ENCODE data around the gene GPR62.
"Not testable (repeated sequence)": the region's sequence is repeated elsewhere in the genome, so short reads cannot be mapped to it uniquely, and the experiment has no call there.

GPR62 gene

DNA sequence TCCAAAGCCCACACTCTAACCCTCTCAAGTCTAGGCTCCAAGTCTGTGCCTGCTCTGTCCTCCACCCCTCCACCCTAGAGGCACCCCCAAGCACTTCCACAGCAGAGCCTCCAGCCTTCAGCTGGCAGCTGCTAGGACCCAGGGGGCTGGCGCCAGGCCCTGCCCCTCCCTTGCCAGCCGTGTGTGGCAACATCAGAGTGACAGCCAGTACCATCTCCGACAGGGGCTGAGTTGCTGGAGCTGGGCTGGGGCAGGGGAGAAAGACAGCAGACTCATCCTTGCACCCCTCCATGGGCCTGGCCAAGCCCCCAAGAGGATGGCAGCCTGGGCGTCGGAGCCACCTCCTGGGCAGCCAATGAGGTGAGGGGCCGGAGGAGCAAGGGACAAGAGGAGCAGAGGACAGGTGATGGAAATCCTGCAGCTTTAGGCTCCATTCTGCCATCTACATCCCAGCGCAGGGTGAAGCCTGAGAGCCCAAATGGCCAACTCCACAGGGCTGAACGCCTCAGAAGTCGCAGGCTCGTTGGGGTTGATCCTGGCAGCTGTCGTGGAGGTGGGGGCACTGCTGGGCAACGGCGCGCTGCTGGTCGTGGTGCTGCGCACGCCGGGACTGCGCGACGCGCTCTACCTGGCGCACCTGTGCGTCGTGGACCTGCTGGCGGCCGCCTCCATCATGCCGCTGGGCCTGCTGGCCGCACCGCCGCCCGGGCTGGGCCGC lies at the start of gene GPR62:
Gene GPR62, plus strand, starts transcription at position 207 of the 718 bp plus-strand sequence. Its CDS starts 272 bp downstream, at position 479.
- no peak for DNase-seq

- no peak for DNase-seq
These were observed 47.2 kb upstream of the GPR62 start for GRCh38 chr3:51908026-51908425.

DNA sequence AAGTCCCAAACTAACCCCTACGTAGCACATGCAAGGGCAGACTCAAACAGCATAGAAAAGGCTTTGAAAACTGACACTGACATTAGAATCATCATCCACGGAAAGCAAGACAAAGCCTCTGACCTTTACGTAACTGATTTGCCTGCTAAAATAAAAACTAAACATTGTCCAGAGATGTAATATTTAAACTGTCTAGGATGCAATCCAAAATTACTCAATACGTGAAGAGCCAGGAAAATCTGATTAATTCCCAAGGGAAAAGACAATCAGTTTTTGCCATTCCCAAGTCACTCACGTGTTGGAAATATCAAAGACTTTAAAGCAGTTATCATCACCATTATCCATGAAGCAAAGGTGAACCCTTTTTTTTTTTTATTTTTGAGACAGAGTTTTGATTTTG lies 38.8 kb upstream of the GPR62 start:
- DNase-seq = no peak

- DNase-seq = no peak
These were observed 34.1 kb upstream of the GPR62 start for GRCh38 chr3:51921081-51921578.

GRCh38 chr3:51927061-51927977 lies 27.9 kb upstream of the GPR62 start:
- no peak for DNase-seq

- no peak for DNase-seq
These were observed 26.7 kb upstream of the GPR62 start for GRCh38 chr3:51928438-51928837.

DNA sequence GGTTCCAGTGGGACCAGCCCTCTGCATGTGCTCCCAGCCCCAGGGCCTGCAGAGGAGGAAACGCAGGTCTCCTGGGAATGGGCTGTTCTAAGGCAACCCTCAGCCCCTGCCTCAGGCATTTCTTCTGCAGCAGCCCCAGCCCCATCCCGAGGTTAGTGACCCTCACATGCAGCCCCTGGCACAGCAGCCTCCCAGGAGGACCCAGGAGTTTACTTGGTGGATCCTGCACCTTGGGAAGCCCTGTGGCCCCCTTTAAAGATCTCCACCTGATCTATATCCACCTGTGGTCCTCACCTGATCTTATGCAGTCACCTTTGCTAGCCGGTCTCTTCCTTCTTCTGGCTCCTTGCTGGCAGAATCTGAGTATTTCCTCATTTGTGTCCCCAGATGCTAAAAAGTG lies 26.2 kb upstream of the GPR62 start:
- DNase-seq = not testable (repeated sequence)

DNA sequence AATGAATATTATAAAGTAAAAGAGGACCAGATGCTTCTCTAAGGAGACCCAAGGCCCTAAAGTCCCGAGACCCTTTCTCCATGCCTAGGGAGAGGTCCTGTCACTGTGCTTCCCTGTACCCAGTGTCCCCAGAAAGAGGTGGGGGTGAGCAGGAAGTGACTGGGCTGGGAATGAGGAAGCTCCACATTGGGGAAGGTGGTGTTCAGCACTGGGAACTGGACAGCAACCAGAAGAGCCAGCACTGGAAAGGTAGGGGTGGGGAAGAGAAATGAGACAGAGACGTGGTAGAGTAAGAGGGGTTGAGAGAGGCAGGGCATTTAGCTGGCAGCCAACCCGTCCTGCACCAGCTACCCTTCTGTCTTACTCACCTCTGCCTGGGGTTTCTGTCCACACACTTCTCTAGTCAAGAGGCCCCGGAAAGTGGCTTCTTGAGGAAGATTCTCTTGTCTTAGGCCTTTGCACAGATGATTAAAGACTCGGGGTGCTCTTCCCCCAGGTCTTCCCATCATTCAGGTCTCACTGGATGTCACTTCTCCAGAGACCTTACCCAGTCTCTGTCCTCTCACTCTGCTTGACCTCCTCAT lies 25.7 kb upstream of the GPR62 start:
- DNase-seq = no peak

DNA sequence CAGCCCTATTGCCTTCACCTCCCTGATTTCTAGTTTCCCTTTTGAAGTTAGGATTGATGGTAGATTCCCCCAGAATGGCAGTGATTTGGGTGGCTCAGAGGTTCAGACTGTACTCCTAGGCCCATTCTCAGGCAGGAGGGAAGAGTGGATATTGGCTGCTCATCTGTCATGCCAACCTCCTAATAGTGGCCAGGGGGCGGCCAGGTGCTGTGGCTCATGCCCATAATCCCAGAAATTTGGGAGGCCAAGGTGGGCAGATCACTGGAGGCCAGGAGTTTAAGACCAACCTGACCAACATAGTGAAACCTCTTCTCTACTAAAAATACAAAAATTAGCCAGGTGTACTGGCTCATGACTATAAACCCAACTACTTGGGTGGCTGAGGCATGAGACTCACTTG lies 24.7 kb upstream of the GPR62 start:
- no peak for DNase-seq

DNA sequence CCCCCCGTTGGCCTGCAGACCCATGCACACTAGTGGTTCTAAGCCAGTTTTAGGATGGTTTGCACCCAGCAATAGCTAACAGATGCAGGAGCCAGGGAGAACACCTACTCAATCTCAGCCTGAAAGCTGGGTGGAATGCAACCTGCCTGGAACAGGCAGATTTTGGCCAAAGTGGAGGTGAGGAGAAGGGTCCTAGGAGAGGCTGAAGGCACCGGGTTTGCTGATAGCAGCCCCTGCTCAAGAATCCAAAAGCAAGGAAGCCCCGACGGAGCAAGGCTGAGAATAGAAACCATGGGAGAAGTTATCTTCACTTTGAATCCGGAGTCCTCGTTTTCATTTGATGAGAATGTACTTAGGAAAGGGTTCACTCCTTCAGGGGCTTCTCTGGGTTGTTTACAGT lies 23.4 kb upstream of the GPR62 start:
- no peak for DNase-seq

GRCh38 chr3:51932471-51933370 lies 22.5 kb upstream of the GPR62 start:
- DNase-seq = no peak

- no peak for DNase-seq
These were observed 21.6 kb upstream of the GPR62 start for GRCh38 chr3:51933471-51934138.

DNA sequence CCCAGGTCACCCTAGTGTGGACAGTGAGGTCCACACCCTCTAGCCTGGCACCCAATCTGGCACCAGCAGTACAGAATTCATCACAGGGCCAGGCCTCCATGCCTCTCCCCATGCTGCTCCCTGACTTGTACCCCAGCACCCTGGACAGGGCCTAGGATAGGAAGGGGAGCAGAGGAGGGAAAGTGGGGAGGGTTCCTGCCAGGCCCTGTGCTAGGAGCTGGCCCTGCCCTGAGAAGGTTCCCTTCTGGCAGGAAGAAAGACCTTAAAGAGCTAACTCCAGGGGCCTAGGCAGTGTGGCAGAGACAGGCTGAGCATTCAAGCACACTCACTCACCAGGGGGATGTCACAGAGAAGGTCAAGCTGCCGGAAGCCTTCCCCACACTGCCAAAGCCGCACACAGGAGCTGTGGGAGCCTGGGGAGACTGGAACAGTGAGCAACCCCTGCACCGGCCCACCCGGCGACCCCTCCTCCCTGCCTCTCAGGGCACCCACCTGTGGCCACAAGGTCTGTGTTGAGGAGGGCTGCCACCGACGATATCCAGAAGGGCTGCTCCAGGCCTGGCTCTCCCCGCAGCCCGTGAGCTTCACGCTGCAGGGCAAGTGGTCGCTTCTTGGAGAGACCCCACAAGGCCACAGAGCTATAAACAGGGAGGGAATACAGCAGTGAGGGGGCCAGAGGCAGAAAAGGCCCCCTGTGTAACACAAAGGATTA lies 20.9 kb upstream of the GPR62 start:
- DNase-seq = no peak

- no peak for DNase-seq
These were observed 19.9 kb upstream of the GPR62 start for GRCh38 chr3:51934991-51935885.

- no peak for DNase-seq
These were observed 19.1 kb upstream of the GPR62 start for GRCh38 chr3:51935886-51936755.

DNA sequence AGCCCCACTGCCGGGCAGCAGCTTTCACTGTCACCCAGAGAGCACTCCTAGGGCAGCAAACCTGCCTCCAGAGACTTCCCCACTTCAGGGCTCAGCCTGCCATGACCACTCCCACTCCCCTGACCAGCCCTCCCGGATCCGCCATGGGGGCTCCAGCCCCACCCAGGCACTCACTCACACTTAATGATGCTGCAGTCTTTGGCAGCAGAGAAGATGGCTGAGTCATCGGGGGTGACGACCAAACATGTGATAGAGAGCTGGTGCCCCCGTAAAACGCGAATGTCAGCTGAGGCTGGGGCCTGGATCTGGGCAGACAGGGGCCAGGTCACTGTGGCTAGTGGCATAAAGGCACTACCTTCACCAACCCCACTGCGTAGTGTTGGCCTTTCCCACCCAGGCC lies 18.2 kb upstream of the GPR62 start:
- DNase-seq = no peak

DNA sequence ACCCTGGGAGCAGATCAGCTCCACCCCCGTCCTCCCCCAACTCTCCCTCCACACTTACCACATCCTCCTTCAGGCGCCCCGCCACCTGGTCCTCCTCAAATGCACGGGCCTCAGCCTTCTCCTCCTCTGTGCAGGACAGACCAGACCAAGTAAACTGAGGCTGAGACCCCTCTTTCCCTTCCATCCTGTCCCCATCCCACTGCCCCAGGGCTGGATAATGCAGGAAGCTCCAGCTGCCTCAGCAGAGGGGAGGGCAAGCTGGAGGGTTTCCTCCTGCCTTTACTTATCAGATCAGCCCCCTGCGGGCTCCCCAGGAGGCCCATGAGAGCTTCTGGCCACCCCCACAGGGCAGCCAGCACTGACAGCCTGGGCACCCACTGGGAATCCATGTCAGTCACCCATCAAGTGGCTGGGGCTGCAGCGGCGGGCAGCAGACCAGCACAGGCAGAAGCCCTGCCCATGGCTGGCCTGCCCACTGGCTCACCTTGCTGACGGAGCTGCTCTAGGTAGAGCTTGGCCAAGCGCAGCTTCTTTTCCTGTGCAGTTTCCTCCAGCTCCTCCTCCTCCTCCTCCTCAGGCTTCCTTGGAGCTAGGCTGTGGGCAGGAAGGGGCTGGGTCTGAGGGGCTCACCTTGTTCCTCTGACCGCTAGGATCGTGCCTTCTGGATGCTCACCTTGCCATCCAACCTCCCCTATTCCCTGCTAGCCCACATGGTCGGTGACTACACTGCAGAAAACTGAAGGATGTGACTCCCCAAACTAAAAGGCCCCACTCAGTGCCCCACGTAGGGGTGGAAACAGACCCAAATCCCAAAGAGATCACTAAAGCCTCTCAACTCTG lies 17.4 kb upstream of the GPR62 start:
- no peak for DNase-seq

GRCh38 chr3:51938780-51939425 lies 16.3 kb upstream of the GPR62 start:
- no peak for DNase-seq
